K562 (cell line): ENCODE measurements around the gene LPCAT3.

Experiments
- FOS ChIP-seq: IDR thresholded peaks from 3 replicates; pipeline ENCODE4 v1.6.1; 2011; ENCODE audit not compliant: insufficient read length; ENCODE audit errors: extremely low read depth
- FOXM1 ChIP-seq, 2 experiments: fragments of 450-650 bp in 1 of 2; sonication (generic) in 1 of 2; formaldehyde crosslinking in 1 of 2; IDR thresholded peaks; 2 replicates each; pipeline versions ENCODE4 v1.6.1 to v1.9.0; 2017 to 2022; ENCODE audit warnings: low read depth in 2 of 2, mild to moderate bottlenecking in 2 of 2, missing genetic modification reagents in 1 of 2, moderate library complexity in 1 of 2
- STAT6 ChIP-seq: sonication (generic); formaldehyde crosslinking; IDR thresholded peaks from 2 replicates; pipeline ENCODE4 v1.8.1; 2023; ENCODE audit warnings: mild to moderate bottlenecking, missing genetic modification reagents
- TF ChIP-seq, protein P1 (sequence below): sonication (generic); formaldehyde crosslinking; IDR thresholded peaks from 2 replicates; pipeline ENCODE4 v1.8.0; 2022; ENCODE audit warnings: mild to moderate bottlenecking, missing genetic modification reagents

DNA sequence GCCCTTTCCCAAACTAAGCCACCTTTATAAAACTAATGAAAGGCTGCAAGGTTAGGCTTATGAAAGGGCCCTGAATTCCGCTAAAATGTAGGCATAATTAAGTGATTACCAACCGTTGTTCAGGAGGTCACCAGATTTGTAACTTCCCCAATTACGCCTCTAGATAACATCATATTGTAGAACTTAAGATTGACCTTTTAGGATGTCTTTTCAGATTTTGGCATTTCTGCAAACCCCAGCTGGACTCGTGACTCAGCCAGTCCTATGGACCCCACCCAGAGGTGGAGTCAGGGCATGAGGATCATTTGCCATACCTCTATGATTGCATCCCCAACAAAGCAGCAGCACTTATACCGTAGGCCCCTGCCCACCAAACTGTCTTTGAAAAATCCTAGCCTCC, 3.7 kb upstream of the LPCAT3 start:
- no peak for TF ChIP-seq STAT6 (CRISPR knock-in tag)
- no peak for TF ChIP-seq FOS
- TF ChIP-seq, protein P1, sequence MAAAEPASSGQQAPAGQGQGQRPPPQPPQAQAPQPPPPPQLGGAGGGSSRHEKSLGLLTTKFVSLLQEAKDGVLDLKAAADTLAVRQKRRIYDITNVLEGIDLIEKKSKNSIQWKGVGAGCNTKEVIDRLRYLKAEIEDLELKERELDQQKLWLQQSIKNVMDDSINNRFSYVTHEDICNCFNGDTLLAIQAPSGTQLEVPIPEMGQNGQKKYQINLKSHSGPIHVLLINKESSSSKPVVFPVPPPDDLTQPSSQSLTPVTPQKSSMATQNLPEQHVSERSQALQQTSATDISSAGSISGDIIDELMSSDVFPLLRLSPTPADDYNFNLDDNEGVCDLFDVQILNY (CRISPR knock-in tag), result no peak
- no peak for TF ChIP-seq FOXM1 (IDR thresholded peaks at IDR 0.05; ENCODE audit: low read depth)
- TF ChIP-seq FOXM1 (CRISPR knock-in tag; IDR thresholded peaks at IDR 0.05; ENCODE audit: low read depth), result no peak
